HFF-Myc (cell line): Measurements from ENCODE around the gene TEX2.
"Not testable (repeated sequence)": the region's sequence is repeated elsewhere in the genome, so short reads cannot be mapped to it uniquely, and the experiment has no call there.

ENCODE experiments used
- DNase-seq: peaks from one replicate; pipeline ENCODE4 v3.0.0-alpha.2; 2011; ENCODE audit warnings: low read depth; ENCODE audit errors: extremely low read depth
- H3K4me3 ChIP-seq: replicated peaks from 2 replicates; pipeline ENCODE4 v1.5.1; 2011; ENCODE audit warnings: low read depth, mild to moderate bottlenecking, control low read depth, low read length
- TF ChIP-seq, protein P1 (sequence below): IDR thresholded peaks from 2 replicates; pipeline ENCODE4 v1.5.1; 2012; ENCODE audit warnings: mild to moderate bottlenecking, low read depth, low read length, control low read depth; ENCODE audit errors: missing control alignments

TEX2 gene

DNA sequence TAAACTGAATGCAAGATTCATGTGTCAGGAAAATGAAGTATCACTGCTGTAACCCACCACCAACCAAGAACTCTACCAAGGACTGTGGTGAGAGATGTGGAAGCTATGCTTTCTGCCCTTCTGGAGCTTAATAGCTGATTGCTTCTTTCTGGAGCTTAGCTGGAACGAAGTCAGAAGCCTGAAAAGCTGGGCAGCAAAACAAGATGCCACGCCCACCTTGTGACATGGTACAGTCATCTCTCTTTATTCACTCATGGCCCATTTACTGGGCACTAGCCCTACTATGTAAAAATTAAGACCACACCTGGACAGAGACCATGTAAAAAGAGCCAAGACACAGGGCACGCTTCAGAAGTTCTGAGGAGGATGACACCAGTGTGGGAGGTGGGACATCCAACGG, 48.1 kb downstream of the TEX2 start:
- no peak for DNase-seq
- TF ChIP-seq, protein P1, sequence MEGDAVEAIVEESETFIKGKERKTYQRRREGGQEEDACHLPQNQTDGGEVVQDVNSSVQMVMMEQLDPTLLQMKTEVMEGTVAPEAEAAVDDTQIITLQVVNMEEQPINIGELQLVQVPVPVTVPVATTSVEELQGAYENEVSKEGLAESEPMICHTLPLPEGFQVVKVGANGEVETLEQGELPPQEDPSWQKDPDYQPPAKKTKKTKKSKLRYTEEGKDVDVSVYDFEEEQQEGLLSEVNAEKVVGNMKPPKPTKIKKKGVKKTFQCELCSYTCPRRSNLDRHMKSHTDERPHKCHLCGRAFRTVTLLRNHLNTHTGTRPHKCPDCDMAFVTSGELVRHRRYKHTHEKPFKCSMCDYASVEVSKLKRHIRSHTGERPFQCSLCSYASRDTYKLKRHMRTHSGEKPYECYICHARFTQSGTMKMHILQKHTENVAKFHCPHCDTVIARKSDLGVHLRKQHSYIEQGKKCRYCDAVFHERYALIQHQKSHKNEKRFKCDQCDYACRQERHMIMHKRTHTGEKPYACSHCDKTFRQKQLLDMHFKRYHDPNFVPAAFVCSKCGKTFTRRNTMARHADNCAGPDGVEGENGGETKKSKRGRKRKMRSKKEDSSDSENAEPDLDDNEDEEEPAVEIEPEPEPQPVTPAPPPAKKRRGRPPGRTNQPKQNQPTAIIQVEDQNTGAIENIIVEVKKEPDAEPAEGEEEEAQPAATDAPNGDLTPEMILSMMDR = no peak
- H3K4me3 ChIP-seq = no peak overlapping the region

DNA sequence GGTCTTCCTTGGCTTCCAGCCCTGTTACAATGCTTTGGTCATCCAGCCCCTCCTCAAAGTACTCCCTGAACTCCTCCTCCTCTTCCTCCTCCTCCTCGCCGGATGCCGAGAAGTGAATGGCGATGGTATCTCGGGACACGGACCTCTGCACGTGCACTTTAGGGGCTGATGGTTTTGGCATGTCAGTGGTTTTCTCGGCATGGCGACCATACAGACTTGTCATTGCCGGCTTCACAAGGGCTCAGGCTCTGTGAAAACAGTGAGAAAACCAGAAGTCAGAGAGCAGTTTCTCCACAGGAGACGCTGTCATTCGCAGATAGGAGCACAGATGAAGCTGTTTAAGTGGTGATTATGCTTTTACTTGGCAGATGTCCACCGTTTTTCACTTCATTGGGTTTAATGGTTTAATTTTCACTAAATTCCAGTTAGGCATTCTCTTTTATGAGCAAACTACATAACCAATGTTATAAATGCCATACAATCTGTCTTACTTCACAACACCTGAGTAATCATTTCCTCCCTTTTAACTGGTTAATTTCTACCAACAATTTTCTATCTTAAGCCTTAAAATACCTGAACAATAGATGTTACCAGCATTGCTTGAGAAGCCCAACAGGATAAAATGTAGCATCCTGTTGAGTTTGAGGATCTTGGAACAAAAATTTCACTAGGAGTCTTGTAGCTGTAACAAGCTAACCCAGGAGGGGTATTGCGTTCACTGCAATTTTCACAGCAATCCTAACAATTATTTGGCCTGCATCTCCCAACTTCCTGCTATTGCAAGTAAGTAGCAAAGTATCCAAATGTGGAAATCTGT, 48.9 kb downstream of the TEX2 start:
- TF ChIP-seq, protein P1 = no peak
- DNase-seq = no peak
- no peak overlapping the region for H3K4me3 ChIP-seq

DNA sequence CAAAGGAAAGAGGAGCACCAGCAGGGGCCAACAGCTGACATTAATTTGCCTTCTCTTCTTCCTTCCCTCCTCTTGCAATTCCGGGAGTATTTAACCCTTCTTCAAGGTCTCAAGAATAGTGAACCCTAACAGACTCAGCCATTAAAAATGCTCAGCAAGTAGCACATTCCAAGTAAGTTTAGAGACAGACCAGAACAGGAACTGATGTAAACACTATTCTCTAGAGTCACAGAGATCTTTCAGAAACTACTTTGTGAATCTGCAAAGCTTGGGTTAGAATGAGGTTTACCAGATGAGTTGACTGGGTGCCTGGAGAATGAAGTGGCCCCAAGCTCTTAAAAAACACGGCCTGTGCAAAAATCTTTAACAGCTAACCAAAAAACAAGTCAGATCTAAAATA, 50.9 kb downstream of the TEX2 start:
- TF ChIP-seq, protein P1 = no peak
- DNase-seq = no peak
- no peak overlapping the region for H3K4me3 ChIP-seq

DNA sequence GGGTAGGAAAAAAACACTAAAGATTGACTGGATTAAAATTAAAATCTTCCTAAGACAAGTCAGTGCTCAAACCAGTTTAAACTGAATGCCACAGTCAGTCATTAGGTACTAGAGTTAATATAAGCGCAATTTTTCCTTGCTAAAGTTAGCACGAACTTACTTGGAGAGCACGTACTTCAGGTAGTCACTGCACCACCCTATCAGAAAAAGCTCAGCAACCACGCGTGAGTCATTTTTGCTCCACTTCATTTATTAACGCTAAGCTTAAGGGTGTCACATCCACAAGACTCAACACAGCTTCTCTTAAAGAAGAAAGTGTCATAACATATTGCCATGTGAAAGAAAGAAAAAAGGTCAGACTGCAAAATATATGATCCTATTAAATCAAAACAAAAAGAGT, 53.1 kb downstream of the TEX2 start:
- TF ChIP-seq, protein P1 = no peak
- no peak for DNase-seq
- H3K4me3 ChIP-seq = no peak overlapping the region

DNA sequence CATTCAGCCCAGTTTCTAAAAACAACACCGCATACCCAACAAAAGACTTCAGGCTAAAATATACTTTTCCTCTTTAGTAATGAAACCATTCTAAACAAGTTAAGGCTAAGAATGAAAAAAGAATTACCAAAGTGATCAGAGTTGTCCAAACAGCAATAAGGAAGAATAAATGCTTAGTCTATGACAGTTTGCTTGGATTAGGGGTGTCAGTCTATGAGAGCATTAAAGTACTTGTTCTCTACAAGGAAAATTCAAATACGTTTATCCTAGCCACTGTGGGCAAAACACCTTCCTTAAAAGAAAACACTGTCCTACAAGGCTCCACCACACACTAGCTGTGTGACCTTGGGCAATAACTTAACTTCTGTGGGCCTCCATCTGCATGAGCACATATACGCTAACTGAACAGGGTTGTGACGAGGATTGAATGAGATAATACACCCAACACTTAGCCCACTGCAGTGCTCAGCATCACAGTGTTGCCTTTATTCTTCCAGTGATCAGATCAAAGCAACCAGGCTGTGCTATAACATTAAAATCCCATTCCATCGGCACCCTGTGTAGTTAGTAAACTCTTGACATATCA, 53.6 kb downstream of the TEX2 start:
- H3K4me3 ChIP-seq = no peak overlapping the region
- TF ChIP-seq, protein P1 = no peak
- DNase-seq = no peak

DNA sequence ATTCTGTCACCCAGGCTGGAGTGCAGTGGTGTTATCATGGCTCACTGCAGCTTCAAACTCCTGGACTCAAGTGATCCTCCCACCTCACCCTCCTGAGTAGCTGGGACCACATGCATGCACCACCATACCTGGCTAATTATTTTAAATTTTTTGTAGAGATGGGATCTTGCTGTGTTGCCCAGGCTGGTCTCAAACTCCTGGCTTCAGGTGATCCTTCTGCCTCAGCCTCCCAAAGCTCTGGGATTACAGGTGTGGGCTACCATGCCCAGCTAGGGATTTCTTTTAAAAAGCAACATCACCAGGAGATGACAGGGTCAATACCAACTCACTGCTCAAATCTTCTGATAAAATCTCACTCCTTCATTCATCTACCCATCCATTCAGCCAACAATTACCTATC, 54.4 kb downstream of the TEX2 start:
- not testable (repeated sequence) for DNase-seq, H3K4me3 ChIP-seq

DNA sequence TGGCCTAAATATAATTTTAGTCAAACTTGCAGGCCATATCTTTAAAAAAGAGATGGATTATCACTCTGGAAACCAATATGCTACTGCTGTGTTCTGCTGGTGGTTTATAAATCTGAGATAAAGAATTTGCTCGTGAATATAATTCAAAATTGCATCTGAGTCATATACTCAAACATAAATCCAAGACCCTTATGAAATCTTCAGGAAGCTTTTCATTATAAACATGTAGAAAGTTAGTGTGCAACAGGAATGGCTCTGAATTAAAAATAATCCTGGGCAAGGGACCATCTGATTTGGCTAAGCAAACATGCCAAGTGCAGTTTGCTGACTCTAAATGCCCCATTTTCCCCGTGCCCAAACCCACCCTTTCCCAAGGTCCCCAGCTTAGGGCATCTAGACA, 57.3 kb downstream of the TEX2 start:
- no peak overlapping the region for H3K4me3 ChIP-seq
- DNase-seq = no peak
- TF ChIP-seq, protein P1 = no peak
